GM21737 (cell line): ENCODE measurements around the gene OTP.

ENCODE experiments used
- ATAC-seq: cut with Tn5 transposase; IDR thresholded peaks from one replicate; pipeline ENCODE4 v1.9.1; 2021; ENCODE audit warnings: mild to moderate bottlenecking, moderate library complexity; ENCODE audit not compliant: unreplicated experiment

The OTP gene

DNA sequence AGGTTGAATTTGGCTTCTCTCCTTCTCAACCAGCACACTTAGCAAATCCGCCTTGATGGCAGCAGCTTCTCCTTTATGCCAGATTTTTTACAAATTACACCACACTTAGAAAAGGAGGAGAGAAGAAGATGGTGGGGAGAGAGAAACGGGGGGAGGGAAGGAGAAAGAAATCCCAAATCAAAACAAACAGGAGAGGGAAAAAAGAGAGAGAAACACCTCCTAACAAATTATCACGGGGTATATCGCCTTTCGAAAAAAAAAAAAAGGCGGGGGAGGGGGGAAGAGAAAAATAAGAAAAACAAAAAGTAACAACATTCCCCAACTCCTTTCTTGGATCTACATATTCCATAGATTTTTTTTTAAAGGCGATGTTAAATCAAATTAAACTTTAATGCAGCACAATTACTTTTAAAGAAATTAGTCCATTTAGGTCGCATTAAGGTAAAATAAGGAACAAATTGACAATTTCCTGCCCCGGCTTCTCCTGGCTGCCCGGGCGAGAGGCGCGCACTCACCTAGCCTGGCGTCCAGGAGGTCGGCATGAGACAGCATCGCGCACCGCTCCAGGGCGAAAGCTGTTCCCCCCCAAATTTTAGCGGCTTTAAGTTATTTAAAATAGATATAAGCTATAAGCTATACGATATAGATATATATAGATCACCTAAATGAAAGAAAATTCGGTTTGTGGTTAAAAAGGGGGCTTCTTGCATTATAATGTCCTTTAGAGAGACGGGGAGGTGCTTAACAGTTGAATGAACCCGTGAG, at the start of gene OTP:
TSS of gene OTP (minus strand) at position 716 of the 765 bp plus-strand sequence. CDS start at position 552, 164 bp downstream.
- ATAC-seq: no peak

DNA sequence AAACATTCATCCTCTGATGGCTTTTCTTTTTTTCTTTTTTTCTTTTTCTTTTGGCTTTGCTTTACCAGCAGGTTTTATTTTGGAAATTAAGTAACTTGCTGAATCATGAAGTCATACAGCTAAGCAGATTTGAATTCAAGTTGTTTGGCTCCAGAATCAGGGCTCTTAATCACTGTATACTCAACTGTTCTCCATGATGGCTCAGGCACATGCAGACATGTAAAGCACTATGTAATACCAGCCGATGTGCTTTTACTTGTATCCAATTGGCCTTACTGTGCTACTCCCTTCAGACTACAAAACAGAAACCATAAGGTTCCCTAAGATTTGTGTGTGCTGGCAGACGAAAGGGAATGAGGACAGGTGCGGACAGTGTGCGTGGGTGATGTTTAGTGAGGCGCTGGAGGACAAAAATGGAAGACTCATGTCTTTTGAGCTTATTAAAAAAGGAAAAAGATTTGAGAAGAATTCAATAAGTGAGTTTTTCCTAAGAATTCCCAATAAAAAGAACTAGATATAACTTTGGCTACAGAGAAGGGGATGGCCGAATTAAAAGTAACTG, 44.7 kb upstream of the OTP start:
- ATAC-seq: no peak

DNA sequence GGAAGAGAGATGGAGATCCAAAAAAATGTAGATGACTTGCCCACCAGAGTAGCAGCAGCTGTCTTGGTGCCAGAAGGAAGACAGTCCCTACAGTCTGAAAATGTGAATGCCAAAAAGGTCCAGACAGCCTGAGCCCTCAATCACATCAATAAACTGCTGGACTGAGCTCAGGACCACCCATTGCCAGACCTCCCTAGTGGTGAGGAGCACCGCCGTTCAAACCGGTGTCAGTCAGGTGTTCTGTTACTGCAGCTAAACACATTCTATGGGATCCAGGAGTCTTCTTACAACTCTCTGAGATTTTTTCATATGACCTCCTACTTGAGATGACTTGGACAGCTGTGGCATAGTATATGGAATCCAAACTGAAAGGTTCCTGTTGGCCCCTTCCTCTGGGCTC, 32.0 kb upstream of the OTP start:
- ATAC-seq: no peak

DNA sequence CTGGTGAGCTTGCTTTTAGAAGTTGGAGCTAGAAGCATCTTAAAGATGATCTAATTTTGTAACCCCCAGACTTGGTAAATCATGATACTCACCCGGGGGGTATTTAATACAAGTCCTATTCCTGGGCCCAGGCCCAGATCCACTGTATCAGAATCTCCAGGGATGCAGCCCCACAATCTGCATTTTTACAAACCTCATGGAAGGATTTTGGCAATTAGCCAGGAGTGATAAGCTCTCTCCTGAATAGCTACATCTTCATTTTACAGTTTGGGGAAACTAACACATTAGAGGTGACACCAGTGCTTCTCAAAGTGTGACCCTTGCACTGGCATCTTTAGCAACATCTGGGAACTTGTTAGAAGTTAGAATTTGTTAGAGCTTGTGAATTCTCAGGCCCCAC, 31.2 kb upstream of the OTP start:
- ATAC-seq: no peak

DNA sequence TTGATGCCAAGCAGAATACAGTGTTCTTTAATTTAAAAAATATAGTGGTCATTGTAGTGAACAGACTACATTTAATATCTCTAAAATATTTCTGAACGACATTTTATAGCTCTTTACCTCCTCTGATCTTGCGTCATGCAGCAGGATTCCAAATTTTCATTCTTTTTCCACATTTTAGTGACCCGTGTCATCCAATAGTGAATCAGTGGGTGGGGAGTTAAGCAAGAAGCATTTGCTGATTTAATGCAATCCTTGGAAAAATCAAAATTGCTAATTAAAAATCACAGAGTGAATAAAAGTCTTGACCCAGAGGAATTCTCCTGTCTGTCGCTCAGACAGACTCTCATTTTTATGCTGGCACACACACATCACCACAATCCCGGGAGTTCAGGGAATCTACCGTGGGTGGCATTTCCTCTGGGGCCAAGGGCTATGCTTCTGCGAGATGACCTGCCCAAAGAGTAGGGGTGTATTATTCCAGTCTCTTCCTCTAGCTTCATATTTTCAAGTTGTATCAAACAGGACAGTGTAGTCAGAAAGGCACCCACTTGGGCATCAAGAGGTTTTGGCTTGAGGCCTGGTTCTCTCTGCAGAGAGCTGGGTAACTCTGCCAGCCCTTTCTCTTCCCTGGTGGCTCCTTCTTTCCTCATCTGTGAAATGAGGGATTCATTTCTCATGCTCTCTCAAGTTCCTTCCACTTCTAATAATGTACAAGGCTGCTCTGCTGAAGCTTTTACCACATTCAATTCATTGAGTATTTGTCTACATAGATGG, 24.8 kb upstream of the OTP start:
- ATAC-seq: no peak

DNA sequence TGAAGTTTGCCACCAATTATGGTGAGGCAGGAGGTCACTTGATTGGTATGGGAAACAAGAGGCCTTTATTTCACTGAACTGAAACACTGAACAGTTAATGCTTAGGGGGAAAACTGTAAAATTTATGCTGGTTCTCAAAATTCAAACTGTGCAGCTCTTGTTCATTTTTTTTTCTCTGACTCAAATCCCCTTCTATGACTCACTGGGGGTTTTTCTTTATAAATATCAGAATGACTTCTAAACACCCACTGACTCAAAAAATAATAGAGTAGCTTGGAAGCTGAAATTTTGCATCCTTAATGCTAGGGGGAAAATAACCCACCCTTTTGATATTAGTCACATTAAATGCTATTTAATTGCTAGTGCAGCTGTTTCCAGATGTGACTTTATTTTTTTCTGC, 24.1 kb upstream of the OTP start:
- no peak for ATAC-seq

DNA sequence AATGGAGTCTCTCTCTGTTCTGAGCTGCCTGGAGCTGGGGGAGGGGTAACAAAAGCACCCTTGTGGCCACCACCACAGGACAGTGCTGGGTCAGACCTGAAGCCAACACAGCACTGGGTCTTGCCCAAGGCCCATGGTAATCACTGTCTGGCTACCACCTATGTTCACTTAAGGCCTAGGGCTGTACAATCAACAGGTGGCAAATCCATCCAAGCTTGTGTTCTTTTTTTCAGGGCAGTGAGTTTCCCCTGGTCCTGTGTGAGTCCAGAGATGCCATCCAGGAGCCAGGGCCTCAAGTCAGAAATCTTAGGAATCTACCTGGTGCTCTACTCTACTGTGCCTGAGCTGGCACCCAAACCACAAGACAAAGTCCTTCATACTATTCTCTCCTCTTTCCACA, 20.1 kb upstream of the OTP start:
- no peak for ATAC-seq

DNA sequence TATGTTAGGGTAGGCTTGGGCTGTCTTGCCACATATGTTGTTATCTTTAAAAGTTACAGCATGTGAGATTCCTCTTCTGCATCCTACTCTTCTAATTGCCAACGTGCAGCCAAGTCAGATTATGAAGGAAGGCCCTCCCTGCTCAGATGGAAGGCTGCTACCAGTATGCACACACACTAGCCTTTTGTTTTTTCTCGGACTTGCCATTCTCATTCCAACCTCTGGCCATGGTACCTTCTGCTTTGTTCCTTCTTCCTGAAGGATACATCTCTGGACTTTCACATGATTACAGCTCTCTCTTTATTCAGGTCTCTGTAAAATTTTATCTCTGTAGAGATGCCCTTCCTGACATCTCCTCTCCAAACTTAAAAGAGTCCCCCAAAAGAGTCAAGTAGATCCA, 12.8 kb upstream of the OTP start:
- no peak for ATAC-seq

DNA sequence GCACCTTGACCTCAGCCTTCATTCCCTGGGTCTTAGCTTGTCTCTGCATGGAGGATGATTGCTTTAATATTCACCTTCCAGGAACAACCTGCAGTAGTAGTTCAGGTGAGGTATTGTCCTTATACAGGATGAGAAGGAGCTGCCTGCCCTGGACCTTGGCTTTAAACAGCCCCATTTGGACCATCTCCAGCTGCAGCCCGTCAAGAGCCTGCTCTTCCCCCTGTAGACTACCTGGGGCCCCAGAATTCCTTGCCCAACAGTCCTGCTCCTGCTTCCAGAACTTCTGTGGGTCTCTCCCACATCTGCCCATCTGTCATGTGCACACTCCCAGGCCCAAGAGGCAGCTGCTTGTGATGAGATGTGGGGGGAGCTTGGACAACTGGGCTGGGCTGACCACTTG, 12.2 kb upstream of the OTP start:
- no peak for ATAC-seq

DNA sequence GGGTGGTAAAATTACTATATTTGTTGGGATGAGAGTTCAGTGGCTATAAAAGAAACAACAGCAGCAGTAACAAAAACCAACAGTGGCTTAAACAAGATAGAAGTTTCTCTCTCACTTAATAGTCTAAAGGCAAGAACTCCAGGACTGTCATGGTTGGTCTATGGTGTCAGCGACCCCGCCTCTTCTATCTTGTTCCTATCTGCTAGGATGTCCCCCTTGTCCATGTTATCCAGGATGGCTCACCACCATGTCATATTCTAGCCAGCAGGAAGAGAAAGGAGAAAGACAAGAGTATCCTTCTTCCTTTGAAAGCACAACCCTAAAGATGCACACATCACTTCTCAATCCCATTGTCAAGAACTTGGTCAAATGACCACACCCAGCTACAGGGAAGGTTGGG, 11.3 kb upstream of the OTP start:
- no peak for ATAC-seq

DNA sequence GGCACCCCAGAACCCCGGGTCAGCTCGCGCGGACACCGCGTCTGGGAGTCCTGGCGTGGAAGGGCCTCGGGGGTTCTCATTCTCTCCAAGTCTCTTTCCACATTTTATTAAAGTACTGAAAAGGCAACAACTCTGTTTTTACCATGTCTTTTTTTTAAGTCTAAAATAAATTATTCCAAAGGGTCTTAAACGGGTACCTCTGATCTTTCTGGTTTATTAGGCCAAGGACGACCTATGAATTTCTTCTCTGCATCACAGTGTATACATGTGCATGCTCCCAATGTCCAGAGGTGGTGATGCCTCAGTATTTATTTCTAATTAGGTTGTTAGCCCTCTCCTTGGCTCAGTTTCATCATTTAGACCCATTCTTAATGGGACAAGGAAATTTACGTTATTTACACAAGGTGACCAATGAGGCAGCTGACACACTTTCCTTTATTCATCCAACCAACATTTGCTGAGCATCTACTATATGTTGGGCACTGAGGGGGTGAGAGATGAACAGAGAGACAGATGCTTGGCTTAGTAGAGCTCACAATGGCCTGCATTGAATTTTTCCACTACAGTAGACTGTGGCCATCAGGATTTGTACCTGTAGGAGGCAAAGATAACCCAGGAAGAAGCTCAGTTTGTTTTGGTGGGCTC, 7.6 kb upstream of the OTP start:
- ATAC-seq: no peak

DNA sequence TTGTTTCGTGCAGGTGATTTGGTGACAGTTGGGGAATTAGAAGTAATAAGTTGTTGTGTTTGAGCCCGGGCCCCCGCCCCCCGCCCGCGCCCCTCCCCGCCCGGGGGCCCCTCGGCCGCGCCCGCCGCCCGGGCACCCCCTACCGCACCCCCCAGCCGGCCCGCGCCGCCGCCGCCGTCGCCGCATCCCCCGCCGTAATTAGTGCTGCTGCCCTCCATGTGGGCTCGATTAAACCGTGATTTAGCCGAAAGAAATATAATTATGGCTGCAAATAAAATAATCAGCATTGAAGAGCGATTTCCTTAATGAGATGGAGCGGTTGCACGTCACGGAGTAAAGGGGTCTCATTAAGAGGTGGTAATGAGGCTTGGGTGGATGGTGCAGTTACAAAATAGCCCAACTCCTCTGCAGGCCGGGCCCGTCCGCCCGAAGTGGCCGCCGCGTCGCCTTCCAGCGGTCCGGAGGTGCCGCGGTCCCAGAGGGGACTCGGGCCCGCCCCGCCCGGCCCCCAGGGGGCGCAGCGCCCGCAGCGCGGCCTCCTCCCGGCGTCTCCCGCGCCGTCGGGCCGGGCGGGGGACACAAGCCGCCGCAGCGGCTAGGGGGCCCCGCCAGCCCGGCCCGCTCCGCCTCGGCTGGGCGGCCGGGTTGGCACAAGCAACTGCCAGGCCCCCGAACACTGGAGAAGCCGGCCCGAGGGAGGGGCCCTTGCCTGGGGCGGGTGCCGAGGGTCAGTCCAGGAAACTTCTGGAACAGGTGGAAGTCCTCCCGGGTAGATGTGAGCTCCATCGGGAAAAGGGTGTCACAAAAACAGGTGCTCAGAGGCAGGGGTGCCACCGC, 6.9 kb upstream of the OTP start:
- ATAC-seq: no peak

DNA sequence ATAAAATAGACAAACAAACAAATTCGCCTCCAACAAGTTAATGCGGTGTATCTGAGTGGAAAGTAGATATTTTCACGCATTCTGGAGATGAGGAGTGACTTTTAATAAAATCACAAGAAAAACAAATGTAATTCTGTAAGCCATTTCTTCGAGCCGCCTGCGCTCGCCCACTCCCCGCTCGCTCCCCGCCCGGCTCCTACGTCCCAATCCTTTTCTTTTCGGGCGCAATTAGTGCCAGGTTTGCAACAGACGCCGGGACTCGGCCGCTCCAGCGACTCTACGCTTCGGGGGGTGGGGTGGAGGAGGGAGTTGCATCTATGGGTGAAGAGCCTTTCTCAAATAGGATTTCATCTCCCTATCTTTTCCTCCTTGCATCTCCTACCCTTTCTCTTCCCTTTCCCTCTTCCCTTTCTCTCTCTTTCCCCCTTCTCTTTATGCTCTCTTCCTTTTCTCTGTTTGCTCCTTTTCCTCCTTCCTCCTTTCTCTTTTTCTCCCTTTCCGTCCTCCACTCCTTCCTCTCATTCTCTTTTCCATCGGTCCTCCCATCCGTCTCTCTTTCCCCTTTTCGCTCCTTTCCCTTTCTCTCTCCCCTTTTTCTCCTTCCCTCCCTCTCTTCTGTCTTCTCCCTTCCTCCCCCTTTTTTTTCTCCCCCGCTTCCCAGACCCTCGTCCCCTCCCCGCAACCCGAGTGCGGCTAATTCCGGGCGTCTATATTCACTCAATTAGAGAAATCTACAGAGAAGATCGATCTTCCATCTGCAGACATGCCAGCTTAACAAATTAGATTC, 6.1 kb upstream of the OTP start:
- no peak for ATAC-seq

DNA sequence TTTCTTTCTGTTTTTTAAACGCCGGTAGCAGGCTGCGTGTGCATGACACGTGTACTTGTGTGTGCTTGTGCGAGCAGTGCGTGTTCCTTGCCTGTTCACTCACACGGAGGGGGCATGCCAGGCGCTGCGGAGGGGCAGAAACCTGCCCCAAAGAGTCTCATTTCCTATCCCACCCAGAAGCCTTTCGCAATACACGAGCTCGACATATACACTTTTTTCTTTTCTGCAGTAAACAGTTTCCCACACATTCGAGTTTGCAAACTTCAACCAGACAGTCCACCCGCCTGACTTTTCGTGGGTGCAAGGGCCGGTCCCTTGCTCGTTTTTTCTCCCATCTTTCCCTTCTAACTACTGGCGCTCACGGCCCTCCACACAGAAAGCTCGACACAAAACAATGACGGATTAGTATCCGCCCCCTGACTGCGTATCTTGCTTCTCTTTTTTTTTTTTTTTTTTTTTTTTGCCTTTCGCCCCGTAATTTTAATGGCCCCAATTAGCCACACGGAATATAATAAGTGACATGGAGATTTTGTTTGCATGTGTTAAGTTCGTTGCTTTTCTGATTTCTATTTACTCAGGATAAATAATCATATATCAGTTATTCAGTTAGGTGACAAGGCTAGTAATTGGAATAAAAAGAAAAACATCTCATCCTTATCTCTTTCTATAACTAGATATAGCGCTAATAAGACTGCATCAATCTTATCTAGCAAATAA, 5.3 kb upstream of the OTP start:
- ATAC-seq: no peak

DNA sequence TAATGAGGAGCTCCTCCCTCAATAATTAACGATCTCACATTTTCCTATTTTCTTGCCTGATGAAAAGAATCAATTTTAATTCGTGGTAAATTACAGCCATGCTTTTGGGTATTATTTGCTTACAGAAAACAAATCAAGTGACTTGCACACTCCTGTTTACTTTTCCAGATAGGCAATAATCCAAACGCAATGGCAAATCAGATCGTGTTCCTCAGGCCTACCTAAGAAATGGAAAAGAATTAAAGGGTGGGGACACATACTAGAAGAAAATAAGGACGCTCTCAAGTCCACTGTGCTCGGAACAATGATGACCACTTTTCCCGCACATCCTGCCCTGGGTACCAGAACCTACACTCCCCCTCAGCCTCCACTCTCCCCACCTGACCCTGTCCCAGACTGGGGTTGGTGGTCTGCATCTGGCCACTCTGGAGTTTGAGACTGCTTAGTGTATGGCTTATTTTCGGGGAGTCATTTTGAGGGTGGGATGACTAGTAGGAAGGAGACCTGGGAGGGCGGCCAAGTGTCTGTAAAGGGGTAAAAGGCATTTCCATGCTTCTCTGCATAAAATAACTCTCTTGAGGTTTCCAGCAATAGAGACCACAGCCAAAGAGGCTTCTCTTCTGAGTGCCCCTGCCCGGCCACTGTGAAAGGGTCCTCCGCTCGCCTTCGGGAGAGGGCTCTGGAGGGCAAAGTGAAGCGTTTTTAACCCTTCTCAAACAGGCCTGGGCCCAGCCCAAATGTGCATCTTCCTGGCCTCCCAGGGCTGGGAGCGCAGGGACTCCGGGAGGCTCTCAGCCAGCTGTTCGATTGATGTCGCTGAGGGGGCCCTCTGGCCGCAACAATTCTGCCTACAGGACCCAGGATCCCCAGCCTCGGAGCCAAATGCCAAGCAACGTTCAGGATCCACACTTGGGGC, 4.5 kb upstream of the OTP start:
- no peak for ATAC-seq

DNA sequence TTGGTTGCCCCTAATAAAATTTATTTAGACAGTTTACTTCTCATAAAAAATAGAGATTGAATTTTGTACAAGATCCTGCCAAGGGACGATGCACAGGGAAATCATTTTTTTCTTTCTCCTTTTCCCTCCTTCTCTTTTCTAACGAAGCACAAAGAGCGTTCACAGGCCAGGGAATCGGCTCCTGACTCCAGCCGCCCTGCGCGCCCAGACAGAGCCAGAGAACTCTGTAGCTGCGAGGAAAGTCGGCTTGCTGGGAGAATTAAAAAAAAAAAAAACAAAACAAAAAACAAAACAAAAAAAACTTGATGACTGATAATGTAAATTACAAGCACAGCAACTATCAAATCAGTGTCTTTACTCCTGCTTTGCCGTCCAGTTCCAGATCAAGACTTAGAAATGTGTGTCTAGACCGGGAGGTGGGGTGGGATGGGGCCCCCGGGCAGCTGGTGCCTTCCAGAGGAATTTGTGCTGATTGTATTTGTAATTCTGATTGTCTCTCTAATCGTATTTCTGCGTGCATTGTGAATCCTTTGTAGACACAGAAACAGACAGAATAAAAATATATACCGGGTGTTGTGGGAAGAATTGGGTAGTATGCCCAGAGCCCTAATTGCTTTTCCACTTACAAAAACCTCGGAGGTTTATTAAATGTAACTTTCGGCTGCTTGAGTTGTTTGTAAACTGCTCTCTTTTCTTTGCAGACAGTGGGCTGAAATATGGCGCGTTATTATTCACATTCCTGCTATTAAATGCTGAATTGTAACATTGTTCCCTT, 3.6 kb upstream of the OTP start:
- ATAC-seq: no peak

DNA sequence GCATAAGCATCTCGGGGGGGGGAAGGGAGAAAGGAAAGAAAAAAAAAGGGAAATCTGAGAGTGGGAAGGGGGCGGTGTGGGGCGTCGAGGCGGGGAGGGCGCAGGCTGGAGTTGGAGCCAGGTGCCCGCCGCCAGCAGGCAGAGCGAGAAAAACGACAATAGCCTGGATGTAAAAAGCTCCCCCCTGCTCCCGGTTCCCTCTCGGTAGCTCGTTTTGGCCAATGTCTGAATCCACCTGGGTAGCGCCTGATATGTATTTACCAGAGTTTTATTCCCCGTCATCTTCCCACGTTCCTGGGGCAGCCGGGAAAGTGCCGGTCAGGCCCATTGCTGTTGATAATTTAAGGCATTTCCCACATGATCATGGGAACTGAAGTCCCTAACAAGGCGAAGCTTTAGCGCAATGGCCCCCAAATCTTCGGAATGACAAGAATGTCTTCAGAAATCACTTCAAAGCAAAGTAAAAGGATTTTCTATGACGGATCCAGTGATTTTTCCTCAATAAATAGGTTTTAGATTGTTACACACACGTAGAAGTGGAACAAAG, 3.0 kb upstream of the OTP start:
- no peak for ATAC-seq
